Epithelial cell of esophagus (primary cell): ENCODE results near the gene EXOC1.

Experiments
- DNase-seq: peaks from one replicate; pipeline ENCODE4 v3.0.0; 2010; ENCODE audit warnings: low read depth
- H3K4me3 ChIP-seq: 2 replicates; pipeline ENCODE4 v1.5.1; 2011; ENCODE audit warnings: mild to moderate bottlenecking, low read length, control low read depth
- TF ChIP-seq, protein P1 (sequence below): IDR thresholded peaks from 2 replicates; pipeline ENCODE4 v1.5.1; 2011; ENCODE audit warnings: low read depth, mild to moderate bottlenecking, low read length, control low read depth, inconsistent platforms; ENCODE audit not compliant: insufficient read depth; ENCODE audit errors: missing control alignments

EXOC1 gene

DNA sequence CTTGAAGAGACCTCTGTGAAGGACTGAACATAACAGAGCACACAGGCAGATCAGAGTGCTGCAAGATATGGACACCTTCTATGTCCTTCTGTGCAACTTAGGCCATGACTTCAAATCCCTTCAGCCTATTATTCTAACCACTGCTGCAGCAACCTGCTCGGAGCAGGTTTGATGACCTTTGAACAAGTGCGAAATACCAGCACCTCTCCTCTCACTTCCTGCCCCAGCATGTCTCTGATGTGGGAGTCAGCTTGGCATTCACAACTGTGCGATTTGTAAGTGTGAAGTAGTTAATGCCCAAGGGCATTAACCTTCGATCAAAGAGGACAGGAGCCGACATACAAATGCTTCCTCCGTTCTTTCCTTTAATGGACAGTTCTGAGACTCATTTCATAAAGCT, 1.6 kb upstream of the EXOC1 start:
- DNase-seq: peak; percentile 97

DNA sequence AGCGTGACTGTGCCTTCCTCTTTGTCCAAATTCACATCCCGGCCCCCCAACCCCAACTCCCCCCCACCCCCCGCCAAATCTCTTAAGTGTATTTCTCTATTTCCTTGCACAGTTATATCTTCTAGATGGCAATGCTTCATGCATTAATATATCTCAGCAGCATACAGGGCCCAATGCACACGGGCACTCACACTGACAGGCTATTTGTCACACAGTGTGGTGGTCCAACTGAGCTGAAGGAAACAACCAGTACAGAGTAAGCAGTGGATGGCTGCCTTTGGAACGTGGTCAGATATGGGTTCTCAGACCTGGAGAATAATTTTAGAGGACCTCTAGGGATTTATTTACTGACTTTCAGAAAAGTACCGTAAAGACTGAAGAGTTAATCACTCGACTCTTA, 681 bp downstream of the EXOC1 start:
- TF ChIP-seq, protein P1, sequence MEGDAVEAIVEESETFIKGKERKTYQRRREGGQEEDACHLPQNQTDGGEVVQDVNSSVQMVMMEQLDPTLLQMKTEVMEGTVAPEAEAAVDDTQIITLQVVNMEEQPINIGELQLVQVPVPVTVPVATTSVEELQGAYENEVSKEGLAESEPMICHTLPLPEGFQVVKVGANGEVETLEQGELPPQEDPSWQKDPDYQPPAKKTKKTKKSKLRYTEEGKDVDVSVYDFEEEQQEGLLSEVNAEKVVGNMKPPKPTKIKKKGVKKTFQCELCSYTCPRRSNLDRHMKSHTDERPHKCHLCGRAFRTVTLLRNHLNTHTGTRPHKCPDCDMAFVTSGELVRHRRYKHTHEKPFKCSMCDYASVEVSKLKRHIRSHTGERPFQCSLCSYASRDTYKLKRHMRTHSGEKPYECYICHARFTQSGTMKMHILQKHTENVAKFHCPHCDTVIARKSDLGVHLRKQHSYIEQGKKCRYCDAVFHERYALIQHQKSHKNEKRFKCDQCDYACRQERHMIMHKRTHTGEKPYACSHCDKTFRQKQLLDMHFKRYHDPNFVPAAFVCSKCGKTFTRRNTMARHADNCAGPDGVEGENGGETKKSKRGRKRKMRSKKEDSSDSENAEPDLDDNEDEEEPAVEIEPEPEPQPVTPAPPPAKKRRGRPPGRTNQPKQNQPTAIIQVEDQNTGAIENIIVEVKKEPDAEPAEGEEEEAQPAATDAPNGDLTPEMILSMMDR: no peak
- no peak for DNase-seq
- peak overlapping the region; percentile 95 for H3K4me3 ChIP-seq

More for the DNA sequence above, 1.6 kb upstream of the EXOC1 start:
- TF ChIP-seq, protein P1: no peak
- no peak overlapping the region for H3K4me3 ChIP-seq

DNA sequence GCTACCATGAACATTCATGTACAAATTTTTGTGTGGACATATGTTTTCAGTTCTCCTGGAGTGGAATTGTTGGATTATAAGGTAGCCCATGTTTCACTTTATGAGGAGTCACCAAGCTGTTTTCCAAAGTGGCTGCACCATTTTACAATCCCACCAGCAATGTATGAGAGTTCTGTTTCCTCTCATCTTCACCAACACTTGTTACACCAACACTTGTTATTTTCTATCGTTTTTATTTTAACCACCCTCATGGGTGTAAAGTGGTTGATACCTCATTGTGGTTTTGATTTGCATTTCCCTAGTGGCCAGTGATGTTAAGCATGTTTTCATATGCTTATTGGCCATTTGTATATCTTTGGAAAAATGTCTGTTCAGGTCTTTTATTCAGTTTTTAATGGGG, 4.1 kb downstream of the EXOC1 start:
- TF ChIP-seq, protein P1: no peak
- no peak for DNase-seq
- H3K4me3 ChIP-seq: no peak overlapping the region

DNA sequence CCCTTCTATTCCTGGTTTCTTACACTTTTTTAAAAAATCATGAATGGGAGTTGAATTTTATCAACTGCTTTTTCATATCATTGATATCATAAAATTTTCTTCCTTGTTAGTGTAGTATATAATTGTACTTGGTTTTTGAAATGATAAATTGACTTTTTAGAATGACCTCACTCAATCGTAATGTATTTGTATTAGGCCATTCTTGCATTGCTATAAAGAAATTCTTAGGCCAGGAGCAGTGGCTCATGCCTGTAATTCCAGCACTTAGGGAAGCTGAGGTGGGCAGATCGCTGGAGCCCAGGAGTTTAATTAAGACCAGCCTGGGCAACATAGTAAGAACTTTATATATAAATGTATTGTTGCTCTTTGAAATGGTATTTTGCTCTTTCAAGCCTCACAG, 6.3 kb downstream of the EXOC1 start:
- DNase-seq: no peak
- TF ChIP-seq, protein P1: no peak
- no peak overlapping the region for H3K4me3 ChIP-seq

DNA sequence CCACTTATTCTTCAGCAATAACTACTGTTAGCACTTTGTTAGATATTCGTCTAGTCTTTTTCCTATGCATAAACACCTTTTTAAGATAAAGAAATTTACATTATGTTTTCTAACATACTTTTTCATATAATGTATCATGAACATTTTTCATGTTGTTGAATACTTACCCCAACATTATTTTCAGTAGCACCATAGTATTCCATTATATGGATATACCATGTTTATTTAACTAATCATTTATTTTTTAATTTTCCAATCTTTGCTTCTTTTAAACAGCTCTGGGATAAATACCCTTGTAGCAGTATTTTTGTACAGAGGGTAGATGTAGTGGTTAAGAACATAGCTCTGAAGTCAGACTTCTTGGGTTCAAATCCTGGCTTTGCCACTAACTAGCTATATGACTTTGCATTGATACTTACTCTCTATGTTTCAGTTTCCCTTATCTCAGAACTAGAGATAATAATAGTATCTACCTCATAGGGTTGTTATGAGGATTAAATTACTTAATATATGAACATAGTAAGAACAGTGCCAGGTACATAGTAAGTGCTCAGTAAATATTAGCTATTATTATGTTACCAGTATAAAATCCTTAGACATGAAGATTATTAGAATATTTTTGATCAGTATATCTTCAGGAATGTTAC, 11.3 kb downstream of the EXOC1 start:
- TF ChIP-seq, protein P1: no peak

DNA sequence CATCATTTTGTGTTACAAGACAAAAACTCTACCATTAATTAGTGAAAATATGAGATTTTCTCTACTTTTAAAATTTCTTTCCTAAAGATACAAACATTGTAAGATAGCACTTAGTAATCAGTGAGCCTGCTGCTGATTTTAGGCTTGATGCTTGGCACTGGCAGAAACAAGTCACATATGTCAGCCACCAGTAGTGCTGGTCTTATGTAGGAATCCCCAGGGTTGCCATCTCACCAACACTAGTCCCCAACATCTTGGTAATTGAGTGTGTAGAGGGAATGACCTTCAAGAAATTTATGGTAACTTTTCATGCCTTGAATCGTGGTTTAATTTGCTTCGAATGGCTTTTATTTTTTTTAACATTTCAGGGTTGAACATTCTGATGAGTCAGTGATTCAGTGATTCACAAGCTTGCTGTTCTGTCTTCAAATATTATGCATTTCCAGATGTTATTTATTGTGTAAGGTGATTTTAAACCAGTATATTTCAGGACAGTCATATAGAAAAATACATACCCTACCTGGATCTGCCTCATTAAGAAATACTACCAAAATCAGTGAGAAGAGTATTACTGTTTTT, 11.9 kb downstream of the EXOC1 start:
- no peak overlapping the region for H3K4me3 ChIP-seq
- TF ChIP-seq, protein P1: no peak
- peak; percentile 66 for DNase-seq

More for the DNA sequence above, 11.3 kb downstream of the EXOC1 start:
- DNase-seq: no peak
- no peak overlapping the region for H3K4me3 ChIP-seq
